ENCODE measurements around the gene P2RX4. TPM values are rescaled to one million over a fixed set of nuclear protein-coding genes. Genes with fewer than 3 reads are reported as not detected.

The P2RX4 gene
- total RNA-seq, 6 experiments from 2014 or later, result 11.5 to 79.7 (median 21.9) TPM

DNA sequence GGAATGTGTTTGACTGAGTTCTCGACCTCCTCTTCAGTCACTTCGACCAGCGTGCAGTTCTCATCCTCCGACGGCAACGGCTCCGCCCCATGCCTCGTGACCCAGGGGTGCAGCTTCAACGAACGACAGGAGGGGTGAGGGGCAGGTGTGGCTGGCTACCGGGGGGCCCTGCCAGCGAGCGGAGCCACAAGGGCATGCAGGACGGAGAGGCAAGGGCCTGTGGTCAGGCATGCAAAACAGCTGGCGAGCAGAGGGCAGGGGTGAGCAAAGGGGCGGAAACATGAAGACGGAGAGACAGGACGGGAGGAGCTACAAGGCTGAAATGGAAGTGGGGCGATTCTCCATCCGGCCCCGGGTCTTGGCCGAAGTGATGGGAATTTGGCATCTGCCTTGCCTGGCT lies 38.7 kb downstream of the P2RX4 start:
- intact Hi-C loops (cut with DNase I), result no loop called here
- Histone ChIP-seq H3K36me3 (peaks cover 0 to 76% (median 22%) of the 10 kb centered on the region in 4 donors), H3K4me3 (no peak overlapping the region), H3K27ac (no peak overlapping the region), H3K9me3 (no peaks in the 10 kb centered on the region), H3K4me1 (no peaks in the 10 kb centered on the region), H3K27me3 (no peaks in the 10 kb centered on the region)
- no peak for TF ChIP-seq POLR2A (IDR thresholded peaks at IDR 0.05)
- TF ChIP-seq, protein P1, sequence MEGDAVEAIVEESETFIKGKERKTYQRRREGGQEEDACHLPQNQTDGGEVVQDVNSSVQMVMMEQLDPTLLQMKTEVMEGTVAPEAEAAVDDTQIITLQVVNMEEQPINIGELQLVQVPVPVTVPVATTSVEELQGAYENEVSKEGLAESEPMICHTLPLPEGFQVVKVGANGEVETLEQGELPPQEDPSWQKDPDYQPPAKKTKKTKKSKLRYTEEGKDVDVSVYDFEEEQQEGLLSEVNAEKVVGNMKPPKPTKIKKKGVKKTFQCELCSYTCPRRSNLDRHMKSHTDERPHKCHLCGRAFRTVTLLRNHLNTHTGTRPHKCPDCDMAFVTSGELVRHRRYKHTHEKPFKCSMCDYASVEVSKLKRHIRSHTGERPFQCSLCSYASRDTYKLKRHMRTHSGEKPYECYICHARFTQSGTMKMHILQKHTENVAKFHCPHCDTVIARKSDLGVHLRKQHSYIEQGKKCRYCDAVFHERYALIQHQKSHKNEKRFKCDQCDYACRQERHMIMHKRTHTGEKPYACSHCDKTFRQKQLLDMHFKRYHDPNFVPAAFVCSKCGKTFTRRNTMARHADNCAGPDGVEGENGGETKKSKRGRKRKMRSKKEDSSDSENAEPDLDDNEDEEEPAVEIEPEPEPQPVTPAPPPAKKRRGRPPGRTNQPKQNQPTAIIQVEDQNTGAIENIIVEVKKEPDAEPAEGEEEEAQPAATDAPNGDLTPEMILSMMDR (IDR thresholded peaks at IDR 0.05), result no peak
- DNase-seq (no peak), ATAC-seq (no peak)
- 70% methylated on average over 2 of the region's 22 CpGs for WGBS (ENCODE audit: insufficient coverage, low coverage, low lambda C conversion rate, missing lambda C conversion rate)

DNA sequence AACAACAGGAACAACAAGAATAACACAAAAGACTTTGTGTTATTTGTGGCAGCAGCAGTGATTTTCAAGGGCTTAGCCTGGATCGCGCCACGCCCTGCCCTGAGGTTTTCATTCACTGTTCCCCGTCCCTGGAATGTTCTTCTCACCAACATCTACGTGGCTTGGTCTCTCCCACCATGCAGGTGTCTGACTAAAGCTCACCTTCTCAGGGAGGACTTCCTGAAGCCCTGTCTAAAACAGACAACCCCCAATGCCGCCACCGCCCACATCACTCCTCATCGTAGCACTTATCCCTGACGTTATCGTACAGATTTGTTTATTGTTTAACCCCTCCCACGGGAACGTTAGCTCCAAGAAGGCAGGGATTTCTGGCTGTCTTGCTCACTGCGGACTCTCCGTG lies 40.4 kb downstream of the P2RX4 start:
- DNase-seq, result no peak
- H3K9me3 ChIP-seq, result no peaks in the 10 kb centered on the region
- no peaks in the 10 kb centered on the region for H3K27me3 ChIP-seq
- intact Hi-C loops (cut with DNase I), result no loop called here
- ATAC-seq, result no peak
- WGBS (ENCODE audit: insufficient coverage, low coverage, low lambda C conversion rate, missing lambda C conversion rate), result 92% methylated on average over 11 of the region's 14 CpGs
- H3K27ac ChIP-seq, result no peak overlapping the region
- no peak overlapping the region for H3K4me3 ChIP-seq
- no peaks in the 10 kb centered on the region for H3K4me1 ChIP-seq
- TF ChIP-seq POLR2A (IDR thresholded peaks at IDR 0.05), result no peak
- TF ChIP-seq, protein P1 (IDR thresholded peaks at IDR 0.05), result no peak
- peaks cover 0 to 76% (median 23%) of the 10 kb centered on the region in 4 donors for H3K36me3 ChIP-seq

DNA sequence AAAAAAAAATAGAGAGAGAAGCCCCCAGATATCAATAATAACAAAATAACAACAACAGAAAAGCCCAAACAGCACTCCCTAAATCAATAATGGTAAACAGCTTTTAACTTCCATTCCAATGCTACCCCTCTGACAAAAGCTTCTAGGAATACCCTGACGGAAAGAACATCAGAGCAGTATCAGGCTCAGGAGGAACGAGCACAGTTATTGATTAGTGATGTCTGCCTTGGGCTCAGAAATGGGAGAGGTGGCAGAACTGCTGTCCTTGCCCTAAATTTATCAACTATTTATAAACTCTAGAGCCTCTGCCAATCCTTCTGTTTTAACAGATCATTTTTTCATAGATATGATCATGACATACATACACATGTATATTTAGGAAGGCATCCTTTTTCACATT lies 41.9 kb downstream of the P2RX4 start:
- Histone ChIP-seq H3K4me1 (no peaks in the 10 kb centered on the region), H3K36me3 (peaks cover 0 to 83% (median 23%) of the 10 kb centered on the region in 4 donors), H3K27me3 (no peaks in the 10 kb centered on the region), H3K9me3 (no peaks in the 10 kb centered on the region), H3K4me3 (no peak overlapping the region), H3K27ac (no peak overlapping the region)
- TF ChIP-seq POLR2A (IDR thresholded peaks at IDR 0.05), result no peak
- TF ChIP-seq, protein P1 (IDR thresholded peaks at IDR 0.05), result no peak
- intact Hi-C loops (cut with DNase I), result no loop called here
- 57% methylated on average over 2 of the region's 2 CpGs for WGBS (ENCODE audit: insufficient coverage, low coverage, low lambda C conversion rate, missing lambda C conversion rate)
- DNase-seq (no peak), ATAC-seq (no peak)

DNA sequence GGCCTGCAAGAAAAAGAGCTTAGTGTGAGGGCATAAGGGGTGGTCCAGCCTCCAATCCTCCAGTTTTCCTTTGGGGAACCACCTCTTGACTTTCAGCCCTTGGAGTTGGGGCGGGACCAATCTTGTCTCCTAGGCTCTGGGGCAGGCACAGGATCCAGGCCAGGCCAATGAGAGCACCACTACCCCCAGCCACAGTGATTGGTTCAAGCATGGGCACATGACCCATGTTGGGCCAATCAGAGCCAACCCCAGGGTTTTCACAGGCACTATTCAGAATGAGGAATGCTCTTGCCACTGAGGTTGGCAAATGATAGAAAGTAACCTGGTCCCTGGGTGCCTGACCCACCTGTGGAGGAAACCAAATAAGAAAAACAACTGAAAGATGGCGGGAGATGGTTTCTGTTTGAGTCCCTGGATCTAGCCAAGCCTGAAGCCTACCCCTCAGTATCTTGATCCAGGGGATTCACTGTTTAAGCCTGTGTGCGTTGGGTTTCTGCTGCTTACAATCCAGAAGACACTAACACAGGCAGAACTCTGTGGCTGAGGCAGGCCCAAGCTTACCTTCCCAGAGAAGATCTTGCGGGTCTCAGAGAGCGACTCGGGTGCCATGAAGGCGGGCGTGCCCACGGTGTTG lies 42.9 kb downstream of the P2RX4 start:
- peaks cover 0 to 79% (median 23%) of the 10 kb centered on the region in 4 donors for H3K36me3 ChIP-seq
- H3K27me3 ChIP-seq, result no peaks in the 10 kb centered on the region
- intact Hi-C loops (cut with DNase I), result no loop called here
- DNase-seq (no peak), ATAC-seq (peak in 1 of 4 donors; percentile 20)
- 100% methylated on average over 8 of the region's 9 CpGs for whole genome bisulfite sequencing (ENCODE audit: insufficient coverage, low coverage, low lambda C conversion rate, missing lambda C conversion rate)
- no peaks in the 10 kb centered on the region for H3K9me3 ChIP-seq
- no peak overlapping the region for H3K4me3 ChIP-seq
- no peak overlapping the region for H3K27ac ChIP-seq
- no peaks in the 10 kb centered on the region for H3K4me1 ChIP-seq
- TF ChIP-seq POLR2A (IDR thresholded peaks at IDR 0.05), result no peak
- TF ChIP-seq, protein P1 (IDR thresholded peaks at IDR 0.05), result no peak

Measured in right lobe of liver (tissue), 6 donors.